Hematopoietic multipotent progenitor cell (in vitro differentiated cells): Measurements from ENCODE around the gene CHN2. TPM values are rescaled to one million over a fixed set of nuclear protein-coding genes. Genes with fewer than 3 reads are reported as not detected.

Experiments used
- DNase-seq, 3 donors: peaks; one replicate each; pipeline ENCODE4 v3.0.0-alpha.2; 2011 to 2015; ENCODE audit warnings: low read depth in 2 of 3, low spot score in 2 of 3
- total RNA-seq: library from RNA; depleted of rRNA; stranded (reverse); fragments of >200 nt; gene quantifications from one replicate; pipeline ENCODE4 v1.2.3, GENCODE V29; 2012

The CHN2 gene
- total RNA-seq, 1 donor = 6.7 TPM

DNA sequence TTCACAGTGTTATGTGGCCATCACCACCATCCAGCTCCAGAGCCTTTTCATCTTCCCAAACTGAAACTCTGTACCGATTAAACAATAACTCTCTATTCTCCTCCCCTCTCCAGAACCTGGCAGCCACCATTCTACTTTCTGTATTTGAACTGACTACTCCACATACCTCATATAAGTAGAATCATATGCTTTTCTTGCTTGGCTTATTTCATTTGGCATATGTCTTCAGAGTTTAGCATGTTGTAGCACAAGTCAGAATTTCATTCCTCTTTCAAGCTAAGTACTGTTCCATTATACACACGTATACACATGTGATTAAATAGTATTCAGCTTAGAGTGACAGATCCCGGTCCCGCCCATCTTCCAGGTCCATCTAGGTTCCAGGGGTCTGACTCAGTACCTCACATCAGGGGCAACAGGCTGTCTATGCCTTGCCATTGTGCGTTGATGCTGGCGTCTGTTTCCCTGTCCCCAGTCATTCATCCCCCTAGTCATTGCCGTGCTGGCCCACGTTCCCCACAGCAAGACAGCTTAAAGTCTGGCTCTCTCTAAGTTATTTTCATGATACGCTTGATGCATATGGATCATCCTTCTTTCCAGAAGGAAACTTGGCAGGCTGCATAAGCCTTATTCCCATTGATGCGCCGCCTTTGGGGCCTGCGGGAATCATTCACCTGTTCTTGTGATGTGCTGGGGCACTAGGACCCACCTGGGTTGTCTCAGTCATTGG, 108.3 kb downstream of the CHN2 start:
- DNase-seq = no peak

DNA sequence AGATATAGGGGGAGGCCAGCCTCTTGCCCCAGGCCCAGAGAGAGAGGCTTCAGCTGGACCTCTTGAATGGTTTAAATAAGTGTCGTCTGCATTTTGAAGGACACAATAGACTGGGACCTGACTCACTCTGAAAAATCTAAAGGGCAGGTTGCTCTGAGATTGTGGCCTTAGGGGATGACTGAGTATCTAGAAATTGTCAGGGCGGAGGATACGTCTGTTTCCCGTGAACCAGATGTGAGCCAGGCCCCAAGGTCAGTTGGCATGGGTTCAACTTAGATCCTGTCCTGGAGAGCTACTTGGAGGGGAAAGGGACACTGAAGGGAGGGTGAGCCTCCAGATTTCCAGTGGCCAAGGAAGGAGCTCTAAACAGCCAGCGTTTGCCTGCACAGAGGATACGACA, 110.2 kb downstream of the CHN2 start:
- DNase-seq = no peak

DNA sequence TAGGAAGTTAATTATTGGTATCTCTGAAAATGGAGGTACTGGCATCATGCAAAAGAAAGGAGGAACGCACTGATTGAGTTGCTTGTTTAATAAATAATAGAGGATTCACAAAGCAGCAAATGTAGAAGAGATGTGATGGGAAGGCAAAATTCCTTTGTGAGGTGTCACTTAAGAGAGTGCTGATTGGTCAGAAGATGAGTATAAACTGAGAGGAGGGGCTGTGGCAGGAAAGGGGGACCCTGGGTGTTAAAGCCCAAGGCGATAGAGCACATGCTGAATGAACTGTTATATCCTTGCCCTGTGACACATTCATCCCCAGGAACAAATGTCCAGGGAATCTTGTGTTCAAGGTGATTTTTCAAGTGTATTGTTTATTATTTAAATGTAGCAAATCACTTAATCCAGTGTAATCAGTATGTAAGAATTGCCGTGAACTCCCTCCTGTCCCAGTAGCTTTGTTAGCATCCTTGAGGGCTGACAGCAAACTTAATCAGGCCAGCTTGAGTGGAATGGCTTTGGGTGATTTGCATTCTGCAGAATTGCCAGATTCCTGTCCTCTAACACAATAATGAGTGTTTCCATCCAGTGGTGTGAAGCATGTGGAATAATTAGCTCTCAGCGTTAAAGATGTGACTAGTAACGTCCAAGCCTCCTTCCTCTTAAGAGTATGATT, 111.9 kb downstream of the CHN2 start:
- no peak for DNase-seq

DNA sequence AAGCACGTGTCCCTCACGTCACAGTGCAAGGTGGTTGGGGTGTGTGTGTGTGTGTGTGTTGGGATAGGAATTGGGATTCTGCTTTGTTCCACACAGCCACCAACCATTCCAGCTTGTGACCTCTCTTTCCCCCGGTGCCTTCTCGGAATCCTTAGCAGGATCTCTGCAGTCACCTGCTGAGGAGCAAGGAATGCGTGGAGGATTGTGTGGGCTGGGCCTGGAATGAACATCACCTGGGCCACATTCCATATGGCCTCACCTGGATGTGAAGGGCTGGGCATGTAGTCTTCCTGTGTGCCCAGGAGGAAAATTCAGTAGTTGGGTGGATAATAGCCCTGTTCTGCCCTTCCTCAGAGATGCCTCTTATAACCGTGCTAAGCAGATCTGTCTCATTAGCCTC, 113.8 kb downstream of the CHN2 start:
- DNase-seq = no peak

DNA sequence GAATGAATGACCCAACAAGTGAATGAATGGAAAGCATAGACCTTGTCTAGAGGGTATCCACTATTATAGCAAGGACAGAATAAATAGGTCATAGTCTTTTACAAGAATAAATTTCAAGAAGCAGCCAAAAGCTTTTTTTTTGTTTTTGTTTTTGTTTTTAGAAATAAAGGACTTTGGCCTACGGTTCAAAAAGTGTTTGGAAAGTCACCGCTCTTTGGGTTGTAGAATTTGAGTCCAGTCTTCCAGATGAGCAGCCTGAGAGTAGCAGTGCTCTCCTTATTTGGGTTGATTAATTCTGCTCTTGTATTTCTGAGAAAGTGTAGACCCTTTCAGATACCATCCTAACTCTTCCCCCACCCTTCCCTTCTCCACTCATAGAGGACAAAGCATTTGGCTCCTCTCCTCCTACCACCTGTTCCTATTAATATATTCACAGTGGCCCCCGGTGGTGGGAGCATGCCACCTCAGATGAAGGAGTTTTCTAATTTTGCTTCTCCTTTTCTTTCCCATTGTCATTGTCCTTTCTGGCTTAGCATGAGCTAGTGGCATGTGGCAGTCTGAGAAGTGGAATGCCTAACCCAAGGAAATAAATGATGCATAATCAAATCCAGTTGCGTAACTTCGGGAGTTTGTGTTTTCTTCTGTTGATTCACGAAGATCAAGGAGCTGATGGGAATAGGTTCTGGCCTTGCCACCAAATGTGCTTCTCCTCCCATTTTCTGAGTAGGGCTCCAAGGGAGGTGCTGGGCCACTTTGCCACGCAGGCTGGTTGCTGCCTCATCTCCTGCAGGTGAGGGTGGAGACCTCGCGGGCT, 114.7 kb downstream of the CHN2 start:
- DNase-seq = peak in 2 of 3 donors; percentile 33 to 51

DNA sequence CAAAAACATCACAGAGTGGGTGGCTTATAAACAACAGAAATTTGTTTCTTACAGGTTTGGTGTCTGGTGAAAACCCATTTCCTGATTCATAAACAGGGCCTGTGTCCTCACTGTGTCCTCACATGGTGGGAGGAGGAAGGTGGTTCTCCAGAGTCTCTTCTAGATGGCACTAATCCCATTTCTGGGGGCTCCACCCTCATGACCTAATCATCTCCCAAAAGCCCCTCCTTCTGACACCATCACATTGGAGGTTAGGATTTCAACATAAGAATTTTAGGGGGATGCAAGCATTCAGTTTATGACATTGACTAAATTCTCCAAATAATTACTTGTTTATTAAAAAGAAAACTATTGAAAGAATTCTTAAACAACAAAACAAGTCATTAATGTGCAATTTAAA, 116.0 kb downstream of the CHN2 start:
- no peak for DNase-seq

DNA sequence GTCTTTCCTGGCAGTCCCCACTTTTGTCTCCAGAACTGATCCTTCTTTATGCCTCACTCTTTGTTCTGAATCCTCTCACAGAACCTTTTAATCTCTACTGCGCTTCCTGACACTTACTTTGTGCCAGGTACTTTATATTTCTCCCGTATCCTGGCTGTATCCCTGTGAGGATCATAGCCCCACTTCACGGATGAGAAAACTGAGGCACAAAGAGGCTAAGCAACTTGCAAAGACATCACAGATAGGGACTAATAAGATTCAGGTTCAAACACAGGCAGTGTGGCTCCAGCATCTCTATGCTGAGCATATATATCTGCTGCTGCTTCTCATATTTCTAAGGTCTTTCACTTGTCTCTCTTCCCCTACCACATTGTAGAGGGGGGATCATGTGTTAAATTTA, 116.7 kb downstream of the CHN2 start:
- DNase-seq = no peak

DNA sequence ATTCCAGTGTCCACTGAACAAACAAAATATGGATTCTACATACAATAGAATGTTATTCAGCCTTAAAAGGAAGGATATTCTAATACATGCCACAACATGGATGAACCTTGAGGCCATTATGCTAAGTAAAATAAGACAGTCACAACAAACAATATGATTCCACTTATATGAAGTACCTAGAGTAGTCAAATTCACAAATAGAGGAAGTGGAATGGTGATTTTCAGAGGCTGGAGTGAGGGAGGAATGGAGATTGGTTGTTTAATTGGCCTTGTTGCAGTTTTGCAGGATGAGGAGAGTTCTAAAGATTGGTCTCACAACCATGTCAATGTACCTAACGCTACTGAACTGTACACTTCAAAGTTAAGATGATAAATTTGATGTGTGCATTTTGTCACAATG, 119.6 kb downstream of the CHN2 start:
- no peak for DNase-seq

DNA sequence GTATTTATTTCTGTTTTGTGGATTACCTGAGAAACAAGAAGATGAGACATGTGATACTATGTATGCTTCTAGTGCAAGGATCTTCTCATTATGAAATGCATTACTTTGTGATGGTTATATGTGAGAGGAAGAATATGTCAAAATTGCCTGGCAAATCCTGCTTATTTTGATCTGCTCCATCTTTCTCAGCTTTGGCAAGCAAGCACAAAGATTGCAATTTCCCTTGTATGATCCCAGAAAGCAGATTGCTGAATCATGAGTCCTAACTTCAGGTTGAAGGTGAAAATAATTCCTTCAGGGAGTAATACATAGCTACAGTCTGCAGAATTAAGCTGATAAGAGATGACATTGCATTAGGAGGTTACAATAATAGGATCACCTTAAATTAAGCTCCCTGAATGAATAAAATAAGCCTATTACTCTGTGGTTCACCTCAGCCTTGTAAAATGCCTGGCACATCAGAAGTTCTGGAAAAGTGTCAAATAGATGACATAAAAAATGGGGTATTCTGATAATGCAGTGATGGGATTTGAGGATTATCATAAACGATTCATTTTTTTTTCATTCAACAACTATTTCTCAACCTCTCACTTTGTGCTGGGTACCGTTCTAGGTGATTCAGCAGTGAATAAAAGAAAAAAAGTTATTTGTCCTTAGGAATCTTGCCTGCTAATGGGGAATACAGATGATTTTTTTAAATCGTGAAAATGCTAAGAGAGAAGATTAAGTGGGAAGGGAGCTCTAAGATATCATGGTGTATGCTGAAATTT, 120.7 kb downstream of the CHN2 start:
- no peak for DNase-seq

DNA sequence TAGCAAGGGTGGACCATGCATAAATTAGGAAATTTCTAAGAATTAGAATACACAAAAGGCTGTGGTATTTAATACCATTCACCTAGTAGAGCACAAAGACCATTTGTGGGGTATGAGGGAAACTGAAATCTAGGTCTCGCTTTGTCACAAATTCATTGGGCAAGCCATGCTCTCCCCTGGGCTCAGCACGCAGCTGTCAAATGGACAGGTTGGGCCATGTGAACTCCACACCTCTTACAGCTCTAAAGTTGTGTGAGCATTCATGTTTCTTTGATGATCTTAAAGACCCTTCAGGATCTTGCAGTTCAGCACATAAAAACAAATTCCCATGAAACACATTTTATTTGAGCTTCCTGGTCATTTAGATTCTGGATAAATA, 121.3 kb downstream of the CHN2 start:
- DNase-seq = no peak

DNA sequence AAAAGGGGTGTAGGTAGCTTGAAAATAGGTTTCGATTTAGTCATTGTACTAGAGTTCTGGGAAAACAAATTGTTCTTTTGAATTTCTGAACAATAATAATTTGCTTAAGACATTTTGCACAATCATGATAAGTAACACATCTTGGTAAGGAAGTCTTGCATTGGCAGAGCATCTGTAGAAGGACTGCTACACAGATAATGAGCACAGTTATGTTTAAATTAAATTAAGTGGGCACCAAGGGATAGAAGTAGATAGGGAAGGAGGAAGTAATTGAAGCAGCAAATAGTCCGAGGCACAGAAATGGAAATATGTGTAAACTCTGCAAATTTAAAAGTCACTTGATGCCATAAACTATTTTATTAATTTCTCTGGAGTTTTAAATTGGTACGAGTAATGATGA, 122.4 kb downstream of the CHN2 start:
- DNase-seq = no peak

DNA sequence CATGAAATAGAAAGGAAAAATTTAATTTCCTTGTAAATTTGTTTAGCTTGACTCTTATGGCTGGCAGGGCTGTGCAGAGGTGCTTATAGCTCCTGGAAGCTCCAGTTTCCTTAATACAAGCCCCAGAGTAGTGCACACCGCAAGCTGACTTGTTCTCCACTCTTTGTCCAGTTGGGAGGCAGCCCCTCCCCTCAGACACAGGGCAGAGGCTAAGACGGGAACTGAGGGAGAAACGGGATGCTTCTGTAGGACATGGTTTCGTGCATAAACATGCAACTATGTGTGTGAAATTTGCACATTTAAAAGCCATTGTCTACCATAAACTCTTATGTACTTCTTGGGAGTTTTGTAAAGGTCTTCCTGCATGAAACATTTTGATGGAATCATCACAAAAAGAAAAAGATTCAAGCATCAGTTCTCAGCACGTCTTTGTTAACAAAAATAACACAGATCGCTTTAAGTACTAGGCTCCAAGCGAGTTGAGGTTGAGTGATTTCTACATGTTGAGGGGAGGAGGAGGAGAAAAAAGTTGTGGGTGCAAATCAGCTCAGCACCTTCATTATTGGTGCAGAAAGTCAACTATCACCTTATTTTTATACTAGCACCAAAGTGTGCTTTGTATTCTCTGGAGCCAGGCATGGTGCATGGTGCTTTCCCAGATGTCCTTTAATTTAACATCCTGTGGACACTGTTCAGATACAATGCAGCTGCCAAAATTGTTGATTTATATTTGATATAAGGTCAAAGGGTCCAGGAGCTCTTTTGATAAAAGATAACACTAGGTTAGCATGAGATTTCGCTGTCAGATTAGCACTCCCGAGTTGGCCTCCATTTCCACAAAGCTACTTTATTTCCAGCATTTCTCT, 124.5 kb downstream of the CHN2 start:
- DNase-seq = no peak

DNA sequence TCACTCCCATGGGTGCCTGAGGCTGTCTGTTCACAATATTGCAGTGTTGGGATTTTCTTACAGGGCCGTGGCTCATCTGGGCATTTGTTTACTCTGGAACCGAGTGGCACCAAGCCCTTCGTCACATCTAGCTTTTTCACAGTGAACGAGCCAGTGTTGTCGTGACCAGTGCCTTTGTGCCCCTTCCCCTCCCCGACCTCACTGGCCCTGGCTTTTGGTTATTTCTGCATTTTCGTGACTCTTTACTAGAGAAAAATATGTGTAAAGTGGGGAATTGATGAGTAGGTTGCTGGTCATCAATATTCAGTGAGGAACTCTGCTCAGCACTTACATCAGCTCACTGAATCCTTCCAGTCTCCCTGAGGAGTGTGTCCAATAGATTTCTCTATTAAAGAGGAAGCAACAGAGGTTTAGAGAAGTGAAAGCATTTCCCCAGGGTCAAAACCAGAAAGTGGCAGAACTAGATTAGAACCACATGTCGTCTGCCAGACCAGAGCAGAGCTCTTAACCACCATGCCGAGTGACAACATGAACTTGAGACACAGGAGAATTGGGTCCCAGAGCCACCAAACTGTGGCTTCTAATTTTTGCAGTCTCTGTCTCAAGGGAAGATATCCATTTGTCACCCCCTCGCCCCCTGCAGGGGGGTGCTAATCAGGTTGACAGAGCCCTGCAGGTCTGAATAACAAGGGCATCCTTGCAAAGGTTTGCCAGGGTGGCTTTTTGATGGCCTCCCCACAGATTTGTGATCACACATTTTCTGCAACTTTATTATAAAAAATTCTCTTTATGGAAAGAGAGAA, 125.3 kb downstream of the CHN2 start:
- peak in 2 of 3 donors; percentile 52 to 86 for DNase-seq

DNA sequence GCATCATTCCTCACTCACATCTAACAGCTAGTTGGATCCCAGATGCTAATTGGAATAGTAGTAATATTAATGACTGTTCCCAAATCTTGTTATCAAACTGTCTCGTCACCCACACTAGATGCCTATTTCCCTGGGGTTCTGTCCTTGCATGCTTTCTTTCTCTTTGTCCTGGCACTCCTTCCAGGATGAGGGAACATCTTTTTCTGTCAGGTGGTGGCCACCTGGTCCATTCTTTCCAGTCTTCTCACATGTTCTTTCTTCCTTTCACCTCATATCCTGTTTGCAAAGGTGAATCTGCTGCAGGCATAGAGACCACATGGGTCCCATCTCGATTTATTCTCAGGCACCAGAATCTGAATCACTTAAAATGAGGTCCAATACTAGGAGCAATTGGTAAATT, 126.0 kb downstream of the CHN2 start:
- no peak for DNase-seq

DNA sequence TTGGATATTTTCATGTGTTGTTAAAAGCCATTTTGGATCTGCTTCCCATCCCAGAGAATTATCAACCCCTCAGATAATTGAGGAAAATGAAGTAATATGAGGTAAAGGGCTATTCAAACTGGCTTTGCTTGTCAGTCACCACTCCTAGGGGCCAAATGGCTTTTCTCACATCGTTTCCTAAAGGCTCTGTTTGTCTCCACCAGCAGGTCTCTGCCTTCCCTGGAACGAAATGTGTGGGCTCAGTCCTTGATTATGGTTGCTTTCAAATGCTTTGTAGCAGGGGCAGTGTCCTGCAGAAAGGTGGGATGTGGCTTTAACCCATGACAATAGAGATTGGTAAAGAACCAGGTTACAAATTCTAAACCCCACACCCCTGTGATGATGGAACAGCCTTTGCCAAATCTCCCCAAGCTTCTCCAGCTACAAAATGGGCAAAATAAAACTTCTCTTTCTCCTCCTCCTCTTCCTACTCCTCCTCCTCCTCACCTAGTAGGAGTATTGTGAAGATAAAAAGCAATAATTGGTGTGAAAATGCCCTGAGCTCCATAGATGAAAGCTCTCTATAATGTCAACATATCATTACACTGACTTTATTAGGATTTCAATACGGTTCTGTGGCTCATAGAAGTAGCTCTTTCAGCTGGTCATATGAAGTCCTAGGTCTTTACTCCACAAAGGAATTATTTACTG, 127.6 kb downstream of the CHN2 start:
- no peak for DNase-seq

DNA sequence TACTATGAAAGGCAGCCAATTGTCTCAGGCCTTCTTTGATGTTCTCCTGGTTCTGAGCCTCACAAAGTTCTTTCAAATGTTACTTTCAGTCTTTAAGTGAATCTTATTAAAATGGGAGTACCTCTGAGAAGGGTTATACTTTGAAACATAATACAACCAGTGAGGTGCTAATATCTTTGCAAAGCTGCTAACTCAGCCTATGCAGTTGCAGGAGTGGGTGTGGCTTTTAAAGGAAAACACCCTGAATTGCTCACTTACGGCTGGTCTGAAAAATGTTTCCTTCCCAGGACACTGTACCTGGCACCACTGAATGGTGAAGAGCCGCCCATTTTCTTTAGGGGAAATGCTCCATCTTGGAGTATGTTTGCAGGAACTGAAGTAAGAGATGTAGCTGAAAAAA, 130.9 kb downstream of the CHN2 start:
- DNase-seq = no peak

DNA sequence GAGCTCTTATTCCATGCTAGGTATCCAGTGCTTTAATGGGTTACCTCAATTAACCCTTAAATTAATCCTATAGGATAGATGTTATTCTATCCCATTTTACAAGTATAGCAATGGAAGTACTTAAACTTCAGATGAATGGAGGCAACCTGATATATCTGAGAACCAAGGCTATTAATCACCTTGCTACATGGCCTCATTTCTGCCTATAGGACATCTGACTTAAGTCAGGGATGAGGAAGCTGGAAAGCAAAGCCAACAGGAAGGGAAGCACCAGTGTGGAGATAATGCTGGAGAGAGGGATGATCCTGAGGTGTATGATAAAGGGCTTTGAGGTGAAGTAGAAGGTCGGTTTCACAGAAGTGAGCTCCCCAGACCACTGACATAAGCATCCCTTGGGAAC, 132.3 kb downstream of the CHN2 start:
- DNase-seq = no peak

DNA sequence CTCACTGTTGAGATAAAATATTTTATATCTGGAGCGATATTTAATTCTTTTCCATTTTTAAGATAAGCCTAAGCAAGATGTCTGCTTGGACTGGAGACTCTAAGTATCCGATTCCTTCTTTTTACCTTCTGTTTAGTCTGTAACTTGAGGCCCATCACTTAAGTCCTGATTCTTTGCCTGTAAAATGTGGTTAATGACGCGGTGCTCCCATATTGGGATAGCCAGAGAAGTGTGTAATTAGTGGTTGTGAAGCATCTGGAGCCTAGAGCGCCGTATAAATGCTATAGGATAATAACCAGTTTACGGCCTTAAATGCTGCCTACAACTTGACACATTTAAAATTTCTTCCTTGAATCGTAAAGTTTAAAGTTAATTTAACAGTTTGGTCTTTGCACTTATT, 132.9 kb downstream of the CHN2 start:
- no peak for DNase-seq

DNA sequence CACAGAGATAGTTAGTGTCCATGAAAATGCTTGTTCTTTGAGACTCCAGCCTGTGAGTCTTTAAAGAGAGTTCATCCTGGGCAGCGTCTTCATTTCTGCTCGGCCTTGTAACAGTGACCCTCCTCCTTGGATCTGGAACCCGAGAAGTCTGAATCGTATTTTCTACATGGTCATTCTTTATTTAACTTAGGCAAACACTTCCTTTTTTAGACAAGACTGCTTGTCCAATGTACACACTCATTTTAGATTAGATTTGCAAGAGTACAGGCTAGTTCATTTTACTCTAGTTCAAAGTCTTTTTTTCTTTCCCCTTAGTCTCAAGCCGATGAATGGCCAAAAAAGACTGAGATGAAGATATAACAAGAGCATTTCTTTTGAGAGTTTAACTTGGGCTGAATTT, 133.5 kb downstream of the CHN2 start:
- DNase-seq = no peak
